ENCODE results near the gene COG8.
A peak's percentile ranks its signal among the peaks of the same experiment; 100 is the strongest.

Gene COG8

GRCh38 chr16:69345923-69346322 lies 6.6 kb upstream of the COG8 start:
- DNase-seq, result no peak

GRCh38 chr16:69344171-69344570 lies 4.8 kb upstream of the COG8 start:
- no peak for DNase-seq

- DNase-seq, result no peak
These were observed 806 bp upstream of the COG8 start for GRCh38 chr16:69340095-69340644.

GRCh38 chr16:69338557-69339288 lies 641 bp downstream of the COG8 start:
- DNase-seq, result no peak

GRCh38 chr16:69334696-69335095 lies 4.7 kb downstream of the COG8 start:
- DNase-seq, result no peak

GRCh38 chr16:69330286-69331109 lies 8.9 kb downstream of the COG8 start, which contains the start of gene PDF:
PDF (minus strand) TSS chr16:69330588; CDS start chr16:69330570, 18 bp downstream.
- peak; percentile 47 for DNase-seq

GRCh38 chr16:69329369-69330285 lies 9.7 kb downstream of the COG8 start:
- no peak for DNase-seq

- no peak for DNase-seq
These were observed 10.5 kb downstream of the COG8 start for GRCh38 chr16:69328854-69329316.

GRCh38 chr16:69327585-69328310 lies 11.6 kb downstream of the COG8 start:
- DNase-seq, result no peak

- no peak for DNase-seq
These were observed 13.0 kb downstream of the COG8 start for GRCh38 chr16:69326172-69326873.

GRCh38 chr16:69325784-69326171 lies 13.6 kb downstream of the COG8 start:
- DNase-seq, result no peak

- DNase-seq, result no peak
These were observed 14.6 kb downstream of the COG8 start for GRCh38 chr16:69324585-69325253.

- no peak for DNase-seq
These were observed 15.3 kb downstream of the COG8 start for GRCh38 chr16:69324013-69324531.

GRCh38 chr16:69323415-69323814 lies 15.9 kb downstream of the COG8 start:
- no peak for DNase-seq

GRCh38 chr16:69322343-69322742 lies 17.0 kb downstream of the COG8 start:
- DNase-seq, result no peak

- DNase-seq, result no peak
These were observed 18.3 kb downstream of the COG8 start for GRCh38 chr16:69321080-69321479.

GRCh38 chr16:69320740-69321073 lies 18.7 kb downstream of the COG8 start:
- no peak for DNase-seq

GRCh38 chr16:69319826-69320739 lies 19.3 kb downstream of the COG8 start:
- no peak for DNase-seq

GRCh38 chr16:69319381-69319780 lies 20.0 kb downstream of the COG8 start:
- DNase-seq, result no peak

- DNase-seq, result no peak
These were observed 20.5 kb downstream of the COG8 start for GRCh38 chr16:69318911-69319289.

All from NCI-H1436 treated with DMSO at 0.1 percent for 48 hours (cell line).